Heart left ventricle (tissue), 16 donors: ENCODE results near the gene ANTXRL. TPM values are rescaled to one million over a fixed set of nuclear protein-coding genes. Genes with fewer than 3 reads are reported as not detected.

Experiments
- ATAC-seq, 4 donors: fragments of 200-7000 bp; cut with Tn5 transposase; one replicate each; pipeline ENCODE4 v1.9.1; 2020 to 2022; ENCODE audit warnings: moderate library complexity in 4 of 4, mild to moderate bottlenecking in 3 of 4, moderate number of reproducible peaks in 1 of 4
- DNase-seq, 5 donors: peaks; one replicate each; pipeline ENCODE4 v3.0.0-alpha.2; 2020
- H3K27ac ChIP-seq, 12 donors: fragments of 200-600 bp; sonication (generic) in 4 of 12; one replicate each; pipeline versions ENCODE4 v1.5.0 to v1.8.0; 2016 to 2022; ENCODE audit warnings: mild to moderate bottlenecking in 2 of 12
- H3K27me3 ChIP-seq, 9 donors: fragments of 200-600 bp; sonication (generic) in 2 of 9; one replicate each; pipeline versions ENCODE4 v1.5.1 to v1.8.0; 2016 to 2022; ENCODE audit warnings: mild to moderate bottlenecking in 3 of 9
- H3K36me3 ChIP-seq, 9 donors: fragments of 200-600 bp; sonication (generic) in 2 of 9; one replicate each; pipeline versions ENCODE4 v1.5.0 to v1.8.0; 2018 to 2022; ENCODE audit warnings: mild to moderate bottlenecking in 2 of 9
- H3K4me1 ChIP-seq, 12 donors: fragments of 200-600 bp; sonication (generic) in 4 of 12; one replicate each; pipeline versions ENCODE4 v1.5.0 to v1.8.0; 2016 to 2022; ENCODE audit warnings: mild to moderate bottlenecking in 3 of 12
- H3K4me3 ChIP-seq, 12 donors: fragments of 200-600 bp; sonication (generic) in 4 of 12; one replicate each; pipeline versions ENCODE4 v1.5.0 to v1.8.0; 2017 to 2022; ENCODE audit warnings: mild to moderate bottlenecking in 9 of 12, moderate library complexity in 4 of 12
- H3K9me3 ChIP-seq, 12 donors: fragments of 200-600 bp; sonication (generic) in 4 of 12; one replicate each; pipeline versions ENCODE4 v1.5.0 to v1.8.0; 2016 to 2022; ENCODE audit warnings: mild to moderate bottlenecking in 1 of 12
- POLR2A ChIP-seq, 2 donors: fragments of 450-650 bp; IDR thresholded peaks; one replicate each; pipeline ENCODE4 v1.6.1; 2017; ENCODE audit warnings: antibody characterized with exemption in 2 of 2, mild to moderate bottlenecking in 2 of 2, moderate library complexity in 2 of 2
- WGBS, 4 donors: extraction: QIAGEN DNeasy Blood & Tissue Kit in 2 of 4; methylation state at CpG; one replicate each; pipeline versions ENCODE4 v1.1.5 to v1.1.7; 2013 to 2018; 5-methylcytosine and 5-hydroxymethylcytosine counted together
- intact Hi-C, 10 donors: fragments of 100-400 bp; cut with DNase I; formaldehyde crosslinking; loops; one replicate each; pipeline versions ENCODE4 v1.11.1 to v1.14.2; 2022
- polyA plus RNA-seq, 2 donors: library from polyadenylated mRNA; stranded (reverse); fragments of 200-250 nt; gene quantifications; one replicate each; pipeline ENCODE4 v1.2.3, GENCODE V29; 2013
- total RNA-seq, 9 donors: library from RNA; depleted of rRNA in 2 of 9; stranded (reverse); fragments of >200 nt in 2 of 9; fragmentation: NEBNext Ultra II Directional in 3 of 9; extraction: Animal tissue kit (Norgen Biotek cat#: 25700) in 3 of 9; gene quantifications; one replicate each; pipeline versions ENCODE4 v1.1.0 to v1.2.4, GENCODE V29; 2016 to 2023
- TF ChIP-seq, protein P1 (sequence below), 12 donors: fragments of 200-600 bp; sonication (generic) in 4 of 12; IDR thresholded peaks; one replicate each; pipeline versions ENCODE4 v1.5.0 to v1.8.0; 2018 to 2022; ENCODE audit warnings: antibody characterized with exemption in 12 of 12, mild to moderate bottlenecking in 5 of 12
- donor health status: ischemic (EF 13 %, LVEDD 7.1; RV severe dilation, severe dysfunction).
- donor health status: healthy with polysubstance abuse.
- donor health status: DM: no; HTN: yes; CAD: no.
- donor health status: DM: no; HTN: no; CAD: no.
- donor health status: ischemic (EF 25% LVEDD 6.9; RV normal size, moderate dysfunction).
- donor health status: ischemic (EF 25% LVEDD 5.7; RV mildly dilated, moderate dysfunction).
- donor health status: healthy.
- donor health status: DM: yes; HTN: yes; CAD: no.
- donor health status: ischemic (EF 35%, LVEDD 5.7; RV mildly dilated, moderate dysfunction).
- donor health status: nonischemic (EF 11% LVEDD 7.7; RV severe dilation, severe dysfunction).
- donor health status: DM: yes; HTN: yes; CAD: no.
- donor health status: PGD.
- donor health status: ischemic (EF 29% LVEDD 5.4; RV normal size, mild dysfunction).
- donor health status: nonischemic (EF 23%, LVEDD 6.1; RV moderate dilation, normal function).

ANTXRL gene
- total and polyA plus RNA-seq, 11 donors, result 0.42 to 0.99 (median 0.90) TPM; not detected in 8

DNA sequence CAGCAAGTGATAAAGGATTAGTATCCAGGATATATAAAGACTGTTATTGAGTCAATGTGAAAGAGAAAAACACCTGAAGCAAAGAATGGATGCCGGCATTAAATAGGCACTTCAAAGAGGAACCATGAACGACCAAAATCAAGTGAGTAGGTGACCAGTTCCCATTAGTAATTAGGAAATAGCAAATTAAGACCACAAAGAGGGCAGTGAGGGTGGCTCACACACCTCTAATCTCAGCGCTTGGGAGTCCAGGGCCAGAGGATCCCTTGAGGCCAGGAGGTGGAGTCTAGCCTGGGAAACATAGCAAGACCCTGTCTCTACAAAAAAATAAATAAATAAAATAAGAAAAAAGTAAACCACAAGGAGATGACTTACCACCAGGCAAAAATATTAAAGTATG, 1.5 kb upstream of the ANTXRL start:
- TF ChIP-seq, protein P1, sequence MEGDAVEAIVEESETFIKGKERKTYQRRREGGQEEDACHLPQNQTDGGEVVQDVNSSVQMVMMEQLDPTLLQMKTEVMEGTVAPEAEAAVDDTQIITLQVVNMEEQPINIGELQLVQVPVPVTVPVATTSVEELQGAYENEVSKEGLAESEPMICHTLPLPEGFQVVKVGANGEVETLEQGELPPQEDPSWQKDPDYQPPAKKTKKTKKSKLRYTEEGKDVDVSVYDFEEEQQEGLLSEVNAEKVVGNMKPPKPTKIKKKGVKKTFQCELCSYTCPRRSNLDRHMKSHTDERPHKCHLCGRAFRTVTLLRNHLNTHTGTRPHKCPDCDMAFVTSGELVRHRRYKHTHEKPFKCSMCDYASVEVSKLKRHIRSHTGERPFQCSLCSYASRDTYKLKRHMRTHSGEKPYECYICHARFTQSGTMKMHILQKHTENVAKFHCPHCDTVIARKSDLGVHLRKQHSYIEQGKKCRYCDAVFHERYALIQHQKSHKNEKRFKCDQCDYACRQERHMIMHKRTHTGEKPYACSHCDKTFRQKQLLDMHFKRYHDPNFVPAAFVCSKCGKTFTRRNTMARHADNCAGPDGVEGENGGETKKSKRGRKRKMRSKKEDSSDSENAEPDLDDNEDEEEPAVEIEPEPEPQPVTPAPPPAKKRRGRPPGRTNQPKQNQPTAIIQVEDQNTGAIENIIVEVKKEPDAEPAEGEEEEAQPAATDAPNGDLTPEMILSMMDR (IDR thresholded peaks at IDR 0.05), result no peak
- TF ChIP-seq POLR2A (IDR thresholded peaks at IDR 0.05), result no peak
- Histone ChIP-seq H3K9me3 (no peaks in the 10 kb centered on the region), H3K4me3 (peak overlapping the region; percentile 65 to 89 (median 74)), H3K27ac (peak overlapping the region in 6 of 12 donors; percentile 67 to 83 (median 79)), H3K36me3 (no peaks in the 10 kb centered on the region), H3K27me3 (peaks cover 0 to 2% (median 0%) of the 10 kb centered on the region in 9 donors), H3K4me1 (peaks cover 0 to 30% (median 15%) of the 10 kb centered on the region in 12 donors)
- no peak for ATAC-seq
- 61 to 77% (median 71%) methylated on average over 3 of the region's 3 CpGs for WGBS, 4 donors
- intact Hi-C loops, result loop anchor here in 1 of 10 donors (10.0 kb wide), 1 partner anchor 180 kb away; no protein-coding TSS in a partner anchor
- DNase-seq, result peak in 2 of 5 donors; percentile 2 to 7

DNA sequence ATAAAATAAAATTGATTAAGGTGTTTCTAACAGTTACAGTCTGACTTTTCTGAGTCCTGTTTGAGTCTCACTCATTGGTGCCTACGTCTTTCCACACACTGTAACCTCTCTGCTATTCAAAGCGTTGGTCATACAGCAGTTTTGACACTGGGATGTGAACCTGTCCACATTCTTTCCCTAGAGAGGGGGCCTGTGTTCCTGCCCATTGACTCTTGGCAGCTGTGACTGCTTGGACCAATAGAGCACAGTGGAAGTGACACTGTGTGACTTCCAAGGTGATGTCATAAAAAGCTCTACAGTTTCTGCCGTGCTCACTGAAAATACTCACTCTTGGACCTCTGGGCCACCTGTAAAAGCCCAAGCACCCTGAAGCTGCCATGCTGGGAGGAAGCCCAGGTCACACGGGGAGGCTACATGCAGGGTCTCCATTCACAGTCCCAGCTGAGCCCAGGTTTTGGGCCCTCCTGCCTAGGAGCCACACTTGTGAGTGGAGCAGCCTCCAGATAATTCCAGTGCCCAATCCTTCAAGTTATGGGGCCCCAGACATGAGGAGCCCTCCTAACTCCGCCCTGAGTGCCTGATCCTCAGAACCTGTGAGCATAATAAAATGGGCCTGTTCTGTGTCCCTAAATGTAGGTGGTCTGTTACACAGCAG, 704 bp upstream of the ANTXRL start:
- H3K27me3 ChIP-seq, result peaks cover 0 to 2% (median 0%) of the 10 kb centered on the region in 9 donors
- H3K4me1 ChIP-seq, result peaks cover 0 to 30% (median 15%) of the 10 kb centered on the region in 12 donors
- no peaks in the 10 kb centered on the region for H3K36me3 ChIP-seq
- intact Hi-C loops, result loop anchor here in 1 of 10 donors (10.0 kb wide), 1 partner anchor 181 kb away; no protein-coding TSS in a partner anchor
- no peak overlapping the region for H3K27ac ChIP-seq
- no peak overlapping the region for H3K4me3 ChIP-seq
- no peaks in the 10 kb centered on the region for H3K9me3 ChIP-seq
- ATAC-seq (no peak), DNase-seq (peak in 2 of 5 donors; percentile 7 to 12)
- no peak for TF ChIP-seq POLR2A (IDR thresholded peaks at IDR 0.05)
- TF ChIP-seq, protein P1 (IDR thresholded peaks at IDR 0.05), result no peak
- WGBS, 4 donors, result 81 to 90% (median 86%) methylated on average over 4 to 5 of the region's 5 CpGs

DNA sequence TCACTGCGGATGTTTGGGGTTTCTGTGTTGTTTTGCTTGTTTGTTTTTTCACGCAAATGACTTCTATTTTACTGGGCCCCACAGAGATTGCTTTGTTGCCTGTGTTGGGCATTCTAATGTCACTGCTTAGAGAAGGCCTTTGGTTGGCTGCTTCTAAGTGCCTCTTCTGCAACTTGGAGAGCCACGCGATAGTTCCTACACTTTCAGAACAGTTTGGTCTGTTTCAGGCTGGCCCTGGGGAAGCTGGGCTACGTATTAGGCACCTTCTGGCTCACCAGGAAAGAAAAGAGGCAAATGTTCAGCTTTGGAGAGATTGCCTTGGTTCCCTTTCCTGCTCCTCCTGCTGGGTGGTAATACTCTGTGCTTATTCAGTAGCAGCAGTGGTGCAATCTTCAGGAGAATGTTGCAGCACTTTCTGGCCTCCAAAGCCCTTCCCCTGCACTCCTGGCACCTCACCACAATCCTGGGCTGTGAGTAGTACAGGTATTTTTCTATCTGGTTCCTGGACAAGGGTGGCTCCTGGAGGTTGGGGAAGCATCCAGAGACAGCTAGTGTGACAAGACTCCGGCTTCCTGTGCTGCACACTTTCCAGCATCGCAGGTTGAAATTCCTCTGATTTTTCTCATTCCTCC, 1.2 kb downstream of the ANTXRL start:
- DNase-seq (peak in 1 of 5 donors; percentile 0), ATAC-seq (no peak)
- Histone ChIP-seq H3K4me1 (peaks cover 0 to 23% (median 11%) of the 10 kb centered on the region in 12 donors), H3K27me3 (no peaks in the 10 kb centered on the region), H3K9me3 (no peaks in the 10 kb centered on the region), H3K36me3 (no peaks in the 10 kb centered on the region), H3K27ac (no peak overlapping the region), H3K4me3 (no peak overlapping the region)
- WGBS, 4 donors, result 92 to 95% (median 94%) methylated on average over 7 of the region's 7 CpGs
- intact Hi-C loops, result loop anchor here in 1 of 10 donors (10.0 kb wide), 1 partner anchor 183 kb away; no protein-coding TSS in a partner anchor
- TF ChIP-seq, protein P1 (IDR thresholded peaks at IDR 0.05), result no peak

DNA sequence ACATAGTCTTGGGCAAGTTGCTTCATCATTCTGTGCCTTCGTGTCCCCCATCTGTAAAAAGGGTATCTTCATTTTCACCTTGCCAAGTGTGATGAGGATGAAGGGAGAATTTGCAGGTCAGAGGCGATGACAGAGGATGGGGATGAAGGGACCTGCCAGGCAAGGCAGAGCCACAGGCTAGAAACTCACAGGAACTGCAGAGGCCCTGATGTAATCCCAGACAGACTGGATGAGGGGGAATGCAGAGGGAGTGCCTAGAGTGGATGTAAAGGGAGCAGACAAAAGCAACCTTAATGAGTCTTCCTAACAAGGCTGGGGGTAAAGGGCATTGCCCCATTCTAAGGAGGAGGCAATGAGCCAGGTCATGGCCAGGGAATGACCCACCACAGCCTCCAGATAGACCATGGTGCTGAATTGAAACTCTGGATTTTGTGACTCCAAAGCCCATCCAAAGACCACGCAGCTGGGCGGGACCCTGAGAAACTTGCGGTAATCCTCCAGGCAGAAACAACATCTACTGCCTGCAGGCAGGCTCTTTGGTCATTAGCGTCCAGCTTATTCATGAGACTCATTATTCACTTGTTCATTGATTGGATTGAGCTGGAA, 1.9 kb downstream of the ANTXRL start:
- Histone ChIP-seq H3K4me3 (no peak overlapping the region), H3K27me3 (no peaks in the 10 kb centered on the region), H3K36me3 (no peaks in the 10 kb centered on the region), H3K4me1 (peaks cover 0 to 18% (median 9%) of the 10 kb centered on the region in 12 donors), H3K9me3 (no peaks in the 10 kb centered on the region), H3K27ac (no peak overlapping the region)
- no peak for DNase-seq
- TF ChIP-seq POLR2A (IDR thresholded peaks at IDR 0.05), result no peak
- TF ChIP-seq, protein P1 (IDR thresholded peaks at IDR 0.05), result no peak
- no peak for ATAC-seq
- intact Hi-C loops, result loop anchor here in 1 of 10 donors (10.0 kb wide), 1 partner anchor 184 kb away; no protein-coding TSS in a partner anchor
- WGBS, 4 donors, result 92 to 94% (median 93%) methylated on average over 6 of the region's 6 CpGs
